GM13977 (cell line): Measurements from ENCODE around the gene NOPCHAP1.

Experiments
- DNase-seq: peaks from one replicate; pipeline ENCODE4 v3.0.0; 2012; ENCODE audit warnings: low spot score
- CTCF ChIP-seq: IDR thresholded peaks from 2 replicates; pipeline ENCODE4 v1.5.1; 2012; ENCODE audit warnings: mild to moderate bottlenecking, control low read depth; ENCODE audit not compliant: insufficient read depth; ENCODE audit errors: extremely low read depth, missing control alignments
- in situ Hi-C: fragments of 300-500 bp; cut with MboI; formaldehyde crosslinking; loops from one replicate; pipeline ENCODE4 v1.12.0; 2022; ENCODE audit warnings: low sequenced_read_pairs, low pct_unique_long_range_greater_than_20kb, mixed read lengths, inconsistent platforms; ENCODE audit not compliant: unreplicated experiment

The NOPCHAP1 gene

DNA sequence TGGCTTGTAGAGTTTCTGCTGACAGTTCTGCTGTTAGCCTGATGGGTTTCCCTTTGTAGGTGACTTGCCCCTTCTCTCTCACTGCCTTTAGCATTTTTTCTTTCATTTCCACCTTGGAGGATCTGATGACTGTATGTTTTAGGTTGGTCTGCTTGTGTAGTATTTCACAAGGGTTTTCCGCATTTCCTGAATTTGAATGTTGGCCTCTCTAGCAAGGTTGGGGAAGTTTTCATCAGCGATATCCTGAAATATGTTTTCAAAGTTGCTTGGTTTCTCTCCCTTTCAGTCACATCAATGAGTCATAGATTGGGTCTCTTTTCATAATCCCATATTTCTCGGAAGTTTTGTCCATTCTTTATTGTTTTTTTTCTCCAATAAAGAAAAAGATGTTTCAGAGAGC is 11.4 kb downstream of the NOPCHAP1 start:
- DNase-seq, result no peak
- in situ Hi-C loops, result no loop called here
- TF ChIP-seq CTCF, result no peak

DNA sequence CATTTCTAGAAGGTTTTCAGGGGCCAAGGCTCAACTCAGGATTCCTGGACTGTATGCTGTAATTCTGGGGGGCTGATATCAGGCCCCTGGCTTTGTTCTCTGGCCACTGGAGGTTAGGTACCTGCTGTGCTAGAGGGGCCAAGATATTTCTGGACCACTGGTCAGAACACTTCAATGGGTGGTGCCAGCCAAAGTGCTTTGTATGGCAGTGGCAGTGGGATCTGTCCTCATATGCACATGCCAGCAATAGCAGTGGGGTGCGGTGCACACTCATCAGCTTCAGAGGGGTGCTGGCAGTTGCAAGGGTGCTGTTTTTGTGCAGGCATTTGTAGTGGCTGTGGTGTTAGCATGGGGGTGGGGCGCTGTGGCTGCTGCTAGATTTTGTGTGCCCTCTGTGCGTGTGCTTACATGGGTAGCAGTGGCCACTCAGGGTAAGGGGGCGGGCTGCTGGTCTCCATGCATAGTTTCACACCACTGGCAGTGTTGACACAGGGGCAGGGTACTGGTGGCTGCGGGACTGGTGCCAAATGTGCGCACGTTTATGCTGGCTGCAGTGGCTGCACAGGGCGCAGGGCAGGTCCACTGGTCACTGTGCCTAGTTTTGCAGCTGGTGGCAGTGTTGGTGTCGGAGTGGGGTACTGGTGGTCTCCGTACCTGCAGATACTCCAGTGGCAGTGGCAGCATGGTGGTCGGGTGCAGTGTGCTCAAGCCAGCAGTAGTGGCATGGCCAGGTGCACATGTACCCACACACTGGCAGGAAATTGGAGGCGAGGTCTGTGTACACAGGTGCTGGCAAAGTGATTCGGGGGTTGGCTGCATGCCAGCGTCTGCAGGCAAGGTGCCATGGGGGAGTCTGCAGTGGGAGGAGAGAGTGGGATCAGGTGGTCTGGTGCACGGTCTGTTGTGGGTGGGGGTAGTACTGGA is 12.6 kb downstream of the NOPCHAP1 start:
- TF ChIP-seq CTCF, result no peak
- DNase-seq, result no peak
- in situ Hi-C loops, result no loop called here

DNA sequence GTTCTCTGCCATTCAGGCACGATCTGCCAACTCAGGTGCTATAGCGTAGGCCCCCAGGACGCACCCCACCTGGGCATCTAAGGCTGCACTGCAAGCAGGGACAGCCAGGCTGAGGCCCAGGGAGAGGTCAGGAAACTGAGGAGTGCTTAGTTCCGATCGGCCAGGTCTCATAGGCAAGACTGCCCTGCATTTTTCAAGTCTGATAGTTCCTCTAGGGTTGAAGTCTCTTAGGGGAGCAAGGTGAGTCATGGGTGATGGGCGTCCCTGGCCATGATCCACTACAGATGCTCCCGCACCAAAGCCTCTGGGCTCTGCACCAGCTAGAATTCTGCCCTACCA is 13.2 kb downstream of the NOPCHAP1 start:
- DNase-seq, result no peak
- in situ Hi-C loops, result no loop called here
- no peak for TF ChIP-seq CTCF

DNA sequence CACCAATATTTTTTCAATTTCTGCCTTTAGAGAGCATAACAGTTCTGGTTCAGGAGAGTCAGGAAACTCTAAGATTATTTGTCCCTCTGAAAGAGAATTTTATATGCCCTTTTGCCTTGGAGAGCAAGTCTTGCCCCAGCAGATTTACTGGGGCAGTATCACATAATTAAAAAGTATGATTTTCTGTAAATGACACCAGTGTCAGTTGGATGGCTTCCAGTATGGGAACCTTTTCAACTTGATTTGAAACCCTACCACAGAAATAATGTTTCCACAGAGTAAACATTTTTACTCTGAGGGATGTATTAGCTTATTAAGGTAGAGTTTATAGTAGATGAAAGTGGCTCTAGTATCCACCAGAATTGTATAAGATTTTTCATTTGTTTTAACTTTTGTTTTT is 15.4 kb downstream of the NOPCHAP1 start:
- in situ Hi-C loops, result no loop called here
- TF ChIP-seq CTCF, result no peak
- no peak for DNase-seq

DNA sequence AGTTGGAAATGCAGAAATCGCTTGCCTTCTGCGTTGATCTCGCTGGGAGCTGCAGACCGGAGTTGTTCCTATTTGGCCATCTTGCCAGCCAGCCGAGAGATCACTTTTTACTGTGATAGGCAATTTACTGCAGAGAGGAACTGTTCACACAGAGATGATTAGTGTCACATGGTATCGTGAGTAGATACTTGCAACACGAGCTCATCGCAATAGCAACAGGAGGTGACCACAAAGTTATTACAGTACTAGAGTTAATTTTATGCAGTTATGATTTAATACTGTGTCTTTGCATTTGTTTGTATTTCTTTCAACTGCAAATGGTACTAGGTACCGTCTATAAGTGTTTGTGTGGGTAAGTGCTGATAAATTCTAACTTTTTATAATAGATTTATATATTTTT is 27.8 kb downstream of the NOPCHAP1 start:
- in situ Hi-C loops, result no loop called here
- TF ChIP-seq CTCF, result no peak
- DNase-seq, result no peak

DNA sequence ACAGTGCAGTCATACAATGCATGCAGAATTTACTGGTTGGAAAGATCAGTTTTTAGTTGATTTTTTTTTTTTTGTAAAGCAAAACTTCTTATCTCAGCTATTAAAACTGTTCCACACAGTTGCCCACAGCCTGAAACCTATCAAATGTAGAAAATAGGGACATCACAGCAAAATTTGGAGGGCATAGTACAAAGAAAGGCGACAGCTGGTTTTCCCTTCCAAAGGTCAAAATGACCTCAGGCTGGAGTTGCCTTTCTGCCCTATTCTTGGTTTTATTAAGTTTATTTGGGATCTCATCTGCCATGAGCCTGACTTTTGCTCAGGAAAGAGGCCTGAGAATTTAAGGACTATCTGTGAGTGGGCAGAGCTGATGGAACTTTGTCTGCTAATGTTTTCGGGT is 28.5 kb downstream of the NOPCHAP1 start:
- TF ChIP-seq CTCF, result no peak
- DNase-seq, result no peak
- in situ Hi-C loops, result no loop called here

DNA sequence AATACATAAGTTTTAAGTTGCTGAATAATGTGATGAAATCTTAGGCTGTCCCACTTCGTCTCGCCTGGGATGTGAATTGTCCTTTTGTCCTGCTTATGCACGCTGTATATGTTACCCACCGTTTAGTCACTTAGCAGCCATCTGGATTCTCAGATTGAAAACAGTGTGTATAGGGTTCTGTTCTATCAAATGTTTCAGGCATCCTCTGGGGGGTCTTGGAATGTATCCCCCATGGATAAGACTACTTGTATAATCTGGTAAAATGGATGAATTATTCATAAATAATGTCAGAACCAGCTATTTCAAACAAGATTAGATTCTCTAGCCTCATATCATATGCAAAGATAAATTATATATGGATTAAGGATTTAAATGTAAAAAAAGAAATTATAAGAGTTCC is 29.4 kb downstream of the NOPCHAP1 start:
- DNase-seq, result no peak
- no peak for TF ChIP-seq CTCF
- in situ Hi-C loops, result no loop called here
